GM21737 (cell line): Measurements from ENCODE around the gene CORO6.
A peak's percentile ranks its signal among the peaks of the same experiment; 100 is the strongest.

Source experiments
- ATAC-seq: cut with Tn5 transposase; IDR thresholded peaks from one replicate; pipeline ENCODE4 v1.9.1; 2021; ENCODE audit warnings: mild to moderate bottlenecking, moderate library complexity; ENCODE audit not compliant: unreplicated experiment

Gene CORO6

DNA sequence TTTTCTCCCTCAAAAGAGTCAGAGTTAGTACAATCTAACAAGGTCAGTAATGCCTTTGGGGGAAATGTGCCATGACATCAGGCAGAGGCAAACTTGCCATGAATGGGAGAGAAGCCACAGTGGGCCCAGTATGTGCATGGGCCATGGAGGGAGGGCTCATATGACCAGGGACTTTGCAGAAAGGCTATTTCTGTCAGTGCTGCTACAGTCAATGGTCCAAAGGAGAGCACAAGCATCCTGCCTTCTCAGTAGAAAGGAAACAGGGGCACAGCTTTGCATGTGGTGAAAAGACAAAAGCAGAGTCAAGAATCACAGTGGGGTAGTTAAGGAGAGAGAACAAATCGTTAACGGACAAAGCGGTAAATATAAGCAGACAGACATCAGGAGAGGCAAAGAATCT, 11.2 kb upstream of the CORO6 start:
- no peak for ATAC-seq

- ATAC-seq = no peak
Observed at GRCh38 chr17:29630630-29631193, 8.0 kb upstream of the CORO6 start.

DNA sequence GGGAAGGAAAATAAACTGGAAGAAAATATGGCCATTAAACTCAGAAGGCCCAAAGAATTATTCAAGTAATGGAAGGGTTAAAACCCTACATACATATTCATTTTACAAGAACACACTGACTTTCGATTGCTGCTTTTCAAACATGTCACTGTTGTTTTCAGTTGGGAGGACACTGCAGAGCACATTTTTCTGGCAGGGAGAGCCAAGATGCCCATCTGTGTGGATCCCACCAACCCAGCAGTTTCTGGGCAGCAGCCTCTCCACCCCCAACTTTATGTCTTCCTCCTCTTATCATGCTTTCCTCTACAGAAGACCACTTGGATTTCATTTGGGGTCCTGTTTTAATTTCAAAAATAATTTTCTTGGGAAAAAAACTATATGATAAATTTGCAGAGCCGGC, 7.1 kb upstream of the CORO6 start:
- no peak for ATAC-seq

GRCh38 chr17:29628644-29629043, 5.9 kb upstream of the CORO6 start:
- ATAC-seq = no peak

- no peak for ATAC-seq
Observed at GRCh38 chr17:29627951-29628350, 5.2 kb upstream of the CORO6 start.

DNA sequence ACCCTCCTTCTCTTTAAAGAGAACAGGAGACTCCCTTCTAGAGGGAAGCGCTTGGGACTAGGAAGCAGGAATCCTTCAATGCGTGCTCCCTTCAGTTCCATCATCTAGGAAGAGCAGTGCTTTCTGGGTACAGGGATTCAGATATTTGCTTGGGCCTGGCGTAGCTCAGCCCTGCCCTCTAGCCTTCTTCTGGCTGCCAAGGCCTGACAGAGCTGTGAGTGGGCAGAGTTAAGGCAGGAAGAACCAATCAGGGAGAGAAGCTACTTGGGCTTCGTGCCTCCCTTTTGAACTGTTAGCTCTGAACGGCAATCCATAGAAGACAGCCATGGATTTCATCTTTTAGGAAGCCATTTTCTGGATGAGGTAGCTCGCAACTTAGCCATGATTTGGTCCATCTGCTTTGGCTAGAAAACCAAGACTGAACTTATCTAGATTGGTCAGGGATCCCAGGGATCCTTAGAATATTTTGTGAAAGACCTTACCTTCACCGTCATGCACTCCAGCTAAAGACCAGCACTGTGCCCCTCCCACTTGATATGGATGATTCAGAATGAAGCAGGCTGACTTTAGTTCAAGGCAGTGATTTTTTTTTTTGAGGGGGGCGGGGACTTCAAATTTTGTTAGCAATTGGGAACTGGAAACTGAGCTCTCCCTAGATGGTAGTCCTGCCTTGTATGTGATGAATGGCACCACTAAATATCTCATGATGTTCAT, 2.5 kb upstream of the CORO6 start:
- ATAC-seq = no peak

- no peak for ATAC-seq
Observed at GRCh38 chr17:29624586-29624985, 1.9 kb upstream of the CORO6 start.

DNA sequence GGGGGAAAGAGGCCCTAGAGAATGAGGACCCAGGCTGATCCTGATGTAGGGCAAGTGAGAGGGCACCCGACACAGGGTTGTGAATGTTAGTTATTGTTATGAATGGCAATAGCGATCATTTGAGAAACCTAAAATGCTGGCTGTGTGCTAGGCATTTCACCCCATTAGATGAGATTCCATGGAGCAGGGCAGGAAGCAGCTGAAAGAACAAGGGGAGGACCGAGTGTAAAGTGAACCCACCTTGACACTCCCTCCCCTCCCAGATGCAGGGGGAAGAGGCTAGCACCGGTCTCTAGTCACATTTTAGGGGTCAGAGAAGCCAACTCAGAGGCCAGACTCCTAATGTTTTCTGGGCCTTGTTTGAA, 553 bp upstream of the CORO6 start:
- no peak for ATAC-seq

DNA sequence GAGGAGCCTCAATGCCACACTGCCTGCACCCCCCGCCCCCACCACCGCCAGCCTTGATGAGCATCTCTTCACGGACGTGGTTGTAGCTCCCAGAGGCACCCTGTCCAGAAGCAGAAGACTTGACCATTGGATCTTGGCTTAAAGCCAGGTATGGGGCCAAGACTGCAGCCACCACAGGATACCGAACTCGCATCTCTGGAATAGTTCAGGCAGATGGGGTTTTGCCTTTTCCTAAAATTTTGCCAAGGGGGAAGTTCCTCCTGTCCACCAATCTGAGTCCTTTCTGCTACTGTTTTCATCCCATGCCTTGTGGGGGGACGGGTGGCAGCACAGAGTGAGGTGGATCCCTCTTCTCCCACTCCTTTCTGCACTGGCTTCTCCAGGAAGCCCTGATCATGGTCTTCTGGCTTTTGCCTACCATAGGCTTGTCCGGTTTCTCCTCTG, 939 bp downstream of the CORO6 start:
- ATAC-seq = no peak

DNA sequence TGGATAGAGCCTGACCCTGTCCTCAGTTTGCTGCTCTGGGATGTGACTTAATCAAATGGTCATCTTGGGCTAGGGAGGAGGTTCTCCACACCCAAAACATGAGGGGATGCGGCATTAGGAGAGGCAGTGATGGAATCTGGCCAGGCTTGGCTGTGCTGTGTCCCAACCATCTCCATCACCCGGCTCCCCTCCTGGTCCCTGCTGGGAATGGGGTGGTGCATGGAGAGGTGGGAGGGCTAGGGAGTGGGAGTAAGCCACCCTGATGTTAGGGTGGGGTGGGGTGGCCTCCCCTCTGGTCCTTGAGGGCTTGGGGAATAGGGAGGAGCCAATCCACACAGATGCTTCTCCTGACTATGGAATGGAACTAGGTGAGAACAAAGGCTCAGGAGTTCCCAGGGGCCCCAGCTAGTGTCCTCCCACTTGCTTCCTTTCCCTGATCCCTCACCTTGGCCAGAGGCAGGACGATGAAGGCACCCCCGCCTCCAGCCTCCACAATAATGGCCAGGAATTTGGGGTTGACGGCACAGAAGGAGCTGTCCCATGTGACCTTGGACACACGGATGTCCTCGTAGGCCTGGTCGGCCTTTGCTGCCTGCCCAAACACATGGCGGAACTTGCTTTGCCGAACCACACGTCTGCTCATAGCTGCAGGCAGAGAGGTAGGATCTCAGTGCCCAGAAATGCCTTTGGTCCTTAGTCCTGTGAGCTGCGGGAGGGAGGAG, 1.8 kb downstream of the CORO6 start:
- ATAC-seq = no peak

GRCh38 chr17:29620271-29620670, 2.4 kb downstream of the CORO6 start:
- ATAC-seq = no peak

DNA sequence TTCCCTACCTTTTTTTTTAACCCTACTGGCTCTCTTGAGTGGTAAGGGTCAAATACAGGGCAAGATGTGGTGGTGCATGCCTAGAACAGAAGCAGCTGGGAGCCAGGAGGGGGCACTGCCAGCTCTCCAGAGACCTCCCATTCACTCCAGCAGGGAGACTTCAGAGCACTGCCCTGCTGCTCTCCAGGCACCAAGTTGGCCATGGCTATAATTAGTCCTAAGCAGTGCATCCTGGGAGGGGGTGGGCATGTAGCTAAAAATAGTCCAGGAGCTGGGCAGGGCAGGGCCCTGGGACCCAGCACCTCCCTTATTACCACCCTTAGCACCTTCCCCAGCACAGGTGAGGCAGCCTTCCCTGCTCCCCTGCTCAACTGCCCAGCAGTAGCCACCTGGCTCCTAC, 3.5 kb downstream of the CORO6 start:
- no peak for ATAC-seq

DNA sequence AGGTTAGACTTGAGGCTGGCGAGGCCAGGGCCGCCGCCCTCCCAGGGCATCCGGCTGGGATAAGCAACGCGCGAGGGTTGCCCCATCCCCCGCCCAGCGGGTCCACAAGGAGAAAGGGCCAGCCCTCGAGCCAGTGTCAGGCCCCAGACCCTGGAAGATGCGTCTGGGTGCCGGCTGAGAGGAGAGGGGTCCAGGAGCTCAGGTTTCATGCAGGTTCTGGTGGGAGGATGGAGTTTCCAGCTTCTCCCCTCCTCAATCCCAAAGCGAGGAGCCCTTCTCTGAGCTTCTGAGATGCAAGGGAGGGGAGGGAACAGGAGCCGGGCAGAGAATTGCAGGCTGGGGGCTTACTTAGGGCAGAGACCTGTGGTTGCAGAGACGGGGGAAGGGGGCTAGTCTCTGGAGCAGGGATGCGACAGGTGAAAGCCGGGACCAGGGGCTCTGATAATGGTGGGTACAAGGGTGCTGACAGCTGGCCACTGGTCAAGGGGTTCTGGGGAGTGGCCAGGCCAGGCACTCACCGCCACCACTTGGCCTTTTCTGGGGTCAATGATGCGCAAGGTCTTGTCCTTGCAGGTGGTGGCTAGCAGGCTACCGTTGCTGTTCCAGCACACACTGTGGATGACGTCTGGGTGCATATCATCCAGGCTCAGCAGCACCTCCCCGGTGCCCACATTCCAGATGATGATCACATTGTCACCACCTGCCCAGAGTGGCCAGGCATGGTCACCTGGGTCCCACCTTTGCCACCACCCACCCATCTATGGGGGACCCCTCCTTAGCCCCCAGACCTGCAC, 4.2 kb downstream of the CORO6 start:
- ATAC-seq = no peak

- no peak for ATAC-seq
Observed at GRCh38 chr17:29617481-29618271, 5.0 kb downstream of the CORO6 start.

GRCh38 chr17:29617125-29617480, 5.6 kb downstream of the CORO6 start:
- ATAC-seq = peak; percentile 45

DNA sequence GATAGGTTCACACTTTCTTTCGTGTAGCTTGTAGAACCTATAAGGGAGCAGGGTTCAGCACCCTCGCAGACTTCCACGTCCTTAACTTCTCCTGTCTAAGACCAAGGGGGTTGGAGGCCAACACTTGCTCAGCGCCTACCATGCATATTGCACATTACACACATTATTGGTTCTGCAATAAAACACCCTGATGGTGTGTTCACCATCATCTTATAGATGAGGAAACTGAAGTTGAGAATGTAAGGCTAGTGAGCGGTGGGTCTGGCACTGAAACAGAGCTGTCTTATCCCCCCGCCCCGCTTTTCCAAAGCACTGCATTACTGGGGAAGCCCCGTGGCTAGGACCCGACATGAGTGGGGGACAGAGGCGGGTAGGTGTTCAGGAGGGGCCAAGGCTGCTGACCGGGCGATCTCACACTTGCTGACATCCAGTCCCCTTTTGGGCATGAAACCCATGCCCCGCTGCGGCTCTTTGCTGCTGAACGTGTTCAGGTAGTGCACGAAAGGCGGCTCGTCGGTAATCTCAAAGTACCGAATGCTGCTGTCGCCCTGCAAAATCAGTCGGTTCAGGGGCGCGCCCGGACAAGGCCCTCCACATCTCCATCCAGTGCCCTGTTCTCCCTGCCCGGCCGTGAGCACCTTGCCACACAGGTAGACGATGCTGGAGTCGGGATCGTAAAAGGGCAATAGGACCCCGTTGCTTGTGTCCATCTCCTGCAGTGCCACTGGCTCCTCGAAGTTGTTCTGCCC, 6.2 kb downstream of the CORO6 start:
- ATAC-seq = no peak

- ATAC-seq = peak; percentile 49
Observed at GRCh38 chr17:29615492-29616299, 7.0 kb downstream of the CORO6 start.

GRCh38 chr17:29615048-29615385, 7.7 kb downstream of the CORO6 start:
- ATAC-seq = no peak

GRCh38 chr17:29614349-29615047, 8.2 kb downstream of the CORO6 start:
- no peak for ATAC-seq
